GM19372 (cell line): ENCODE results near the gene LY6G6F.

Experiments
- ATAC-seq: cut with Tn5 transposase; IDR thresholded peaks from one replicate; pipeline ENCODE4 v1.9.1; 2021; ENCODE audit warnings: mild to moderate bottlenecking, low read depth, moderate library complexity; ENCODE audit not compliant: unreplicated experiment

The LY6G6F gene

DNA sequence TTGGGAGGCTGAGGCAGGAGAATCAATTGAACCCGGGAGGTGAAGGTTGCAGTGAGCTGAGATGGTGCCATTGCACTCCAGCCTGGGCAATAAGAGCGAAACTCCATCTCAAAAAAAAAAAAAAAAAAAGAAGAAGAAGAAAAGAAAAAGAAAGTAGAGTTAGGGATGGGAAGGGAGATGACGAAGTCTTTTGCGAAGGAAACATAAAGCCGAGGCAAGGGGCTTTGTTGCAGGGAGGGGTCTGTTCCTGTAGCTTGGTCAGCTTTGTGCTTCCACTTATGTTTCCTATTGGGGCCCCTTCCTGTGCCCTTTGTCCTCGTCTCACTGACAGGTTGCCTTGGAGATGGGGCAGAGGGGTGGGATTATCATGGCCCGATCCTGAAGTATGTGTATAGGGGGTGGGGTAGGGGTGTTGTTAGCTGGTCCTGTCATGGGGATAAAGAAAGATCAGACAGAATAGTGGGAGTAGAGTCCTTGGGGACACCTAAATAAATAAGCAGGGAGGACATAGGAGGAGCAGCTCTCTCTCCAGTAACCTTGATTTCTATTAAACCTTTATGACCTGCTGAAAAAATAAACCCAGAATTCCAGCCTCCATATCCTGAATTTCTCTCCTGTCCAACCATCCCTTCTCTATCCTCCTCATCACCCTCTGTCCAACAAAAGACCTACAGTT, 30.8 kb downstream of the LY6G6F start:
- no peak for ATAC-seq

- ATAC-seq: no peak
These were observed 31.6 kb downstream of the LY6G6F start for GRCh38 chr6:31737991-31738979.

DNA sequence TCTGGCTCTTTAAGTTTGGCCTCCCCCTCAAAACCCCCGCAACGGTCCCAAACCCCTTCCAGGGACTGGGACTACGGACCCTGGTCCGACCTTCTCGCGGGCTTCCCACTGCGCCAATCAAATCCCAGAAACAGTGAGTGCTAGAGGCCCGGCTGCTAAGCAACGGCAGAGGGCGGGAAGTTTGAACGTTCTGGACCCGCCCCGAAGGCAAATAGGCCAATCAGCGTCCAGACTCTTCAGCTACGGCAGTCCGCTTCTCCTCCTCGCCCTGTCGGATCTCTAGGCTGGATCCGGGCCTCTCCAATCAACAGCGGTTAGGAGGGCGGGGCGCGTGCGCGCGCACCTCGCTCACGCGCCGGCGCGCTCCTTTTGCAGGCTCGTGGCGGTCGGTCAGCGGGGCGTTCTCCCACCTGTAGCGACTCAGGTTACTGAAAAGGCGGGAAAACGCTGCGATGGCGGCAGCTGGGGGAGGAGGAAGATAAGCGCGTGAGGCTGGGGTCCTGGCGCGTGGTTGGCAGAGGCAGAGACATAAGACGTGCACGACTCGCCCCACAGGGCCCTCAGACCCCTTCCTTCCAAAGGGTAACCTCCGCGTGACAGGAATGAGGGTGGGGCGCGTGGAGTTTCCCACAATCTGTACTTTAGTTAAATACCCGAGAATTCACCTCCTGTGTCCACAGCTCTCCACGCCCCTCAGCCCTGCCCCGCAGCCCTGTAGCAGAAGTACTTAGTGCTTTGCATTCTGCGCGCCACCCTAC, 33.2 kb downstream of the LY6G6F start, which contains the start of gene MSH5:
Gene MSH5 (plus strand): TSS at position 367 of the 758 bp plus-strand sequence. CDS start 462 bp downstream, outside the sequence.
- ATAC-seq: peak; percentile 77

DNA sequence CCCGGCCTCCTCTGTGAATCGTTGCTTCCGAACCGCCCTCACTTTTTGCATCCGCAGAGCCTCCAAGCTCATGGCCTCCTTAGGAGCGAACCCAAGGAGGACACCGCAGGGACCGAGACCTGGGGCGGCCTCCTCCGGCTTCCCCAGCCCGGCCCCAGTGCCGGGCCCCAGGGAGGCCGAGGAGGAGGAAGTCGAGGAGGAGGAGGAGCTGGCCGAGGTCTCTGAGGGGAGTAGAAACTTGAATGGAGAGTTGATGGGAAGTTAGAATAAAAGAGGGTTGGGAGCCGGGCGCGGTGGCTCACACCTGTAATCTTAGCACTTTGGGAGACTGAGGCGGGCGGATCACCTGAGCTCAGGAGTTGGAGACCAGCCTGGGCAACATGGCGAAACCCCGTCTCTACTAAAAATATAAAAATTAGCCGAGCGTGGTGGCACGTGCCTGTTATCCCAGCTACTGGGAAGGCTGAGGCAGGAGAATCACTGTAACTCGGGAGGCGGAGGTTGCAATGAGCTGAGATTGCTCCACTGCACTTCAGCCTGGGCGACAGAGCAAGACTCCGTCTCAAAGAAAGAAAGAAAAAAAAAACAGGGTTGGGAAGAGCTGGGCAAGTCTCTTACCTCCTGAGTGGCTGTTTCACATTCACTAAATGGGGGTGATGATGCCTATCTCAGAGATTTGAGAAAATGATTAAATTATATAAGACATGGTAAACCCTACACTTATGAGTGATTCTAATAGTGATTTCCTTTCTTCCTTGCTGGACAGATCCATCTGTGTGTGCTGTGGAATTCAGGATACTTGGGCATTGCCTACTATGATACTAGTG, 33.9 kb downstream of the LY6G6F start:
- no peak for ATAC-seq

DNA sequence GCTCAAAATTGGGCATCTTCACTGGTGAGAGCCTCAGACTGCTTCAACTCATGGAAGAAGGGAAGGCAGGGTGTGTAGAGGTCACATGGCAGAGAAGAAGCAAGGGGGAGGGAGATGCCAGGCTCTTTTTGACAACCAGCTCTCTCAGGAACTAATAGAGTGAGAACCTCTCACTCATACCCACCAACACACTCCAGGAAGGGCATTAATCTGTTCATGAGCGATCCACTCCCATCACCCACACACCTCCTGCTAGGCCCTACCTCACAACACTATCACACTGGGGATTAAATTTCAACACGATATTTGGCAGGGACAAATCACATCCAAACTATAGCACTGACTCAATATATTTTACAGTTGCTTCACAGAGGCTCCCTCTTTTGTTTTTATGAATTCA, 35.1 kb downstream of the LY6G6F start:
- ATAC-seq: no peak

- no peak for ATAC-seq
These were observed 36.2 kb downstream of the LY6G6F start for GRCh38 chr6:31742894-31743293.

DNA sequence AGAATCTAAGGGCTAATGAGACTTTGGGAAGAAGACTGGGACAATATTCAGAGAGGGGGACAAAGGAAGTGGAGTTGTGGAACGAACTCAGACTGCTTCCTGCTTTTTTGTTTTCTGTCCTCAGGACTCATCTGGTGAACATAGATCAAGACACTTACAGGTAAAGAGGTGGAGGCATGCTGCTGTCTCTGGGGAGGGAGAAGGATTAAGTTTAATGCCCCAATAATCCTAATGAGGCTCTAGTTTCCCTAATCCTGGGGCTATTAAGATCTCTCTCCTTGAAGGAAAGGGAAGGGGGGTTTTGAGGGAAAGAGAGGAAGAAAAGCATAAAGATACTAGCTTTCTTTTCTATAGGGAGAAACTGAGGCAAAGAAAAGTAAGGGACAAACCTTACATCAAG, 37.8 kb downstream of the LY6G6F start:
- ATAC-seq: no peak

GRCh38 chr6:31749301-31750036, 42.8 kb downstream of the LY6G6F start:
- no peak for ATAC-seq

- ATAC-seq: no peak
These were observed 43.9 kb downstream of the LY6G6F start for GRCh38 chr6:31750411-31751022.

GRCh38 chr6:31752739-31753319, 46.2 kb downstream of the LY6G6F start:
- ATAC-seq: no peak

- no peak for ATAC-seq
These were observed 51.6 kb downstream of the LY6G6F start for GRCh38 chr6:31758281-31758680.
